Measurements from ENCODE around the gene KCNH2.

Gene KCNH2

DNA sequence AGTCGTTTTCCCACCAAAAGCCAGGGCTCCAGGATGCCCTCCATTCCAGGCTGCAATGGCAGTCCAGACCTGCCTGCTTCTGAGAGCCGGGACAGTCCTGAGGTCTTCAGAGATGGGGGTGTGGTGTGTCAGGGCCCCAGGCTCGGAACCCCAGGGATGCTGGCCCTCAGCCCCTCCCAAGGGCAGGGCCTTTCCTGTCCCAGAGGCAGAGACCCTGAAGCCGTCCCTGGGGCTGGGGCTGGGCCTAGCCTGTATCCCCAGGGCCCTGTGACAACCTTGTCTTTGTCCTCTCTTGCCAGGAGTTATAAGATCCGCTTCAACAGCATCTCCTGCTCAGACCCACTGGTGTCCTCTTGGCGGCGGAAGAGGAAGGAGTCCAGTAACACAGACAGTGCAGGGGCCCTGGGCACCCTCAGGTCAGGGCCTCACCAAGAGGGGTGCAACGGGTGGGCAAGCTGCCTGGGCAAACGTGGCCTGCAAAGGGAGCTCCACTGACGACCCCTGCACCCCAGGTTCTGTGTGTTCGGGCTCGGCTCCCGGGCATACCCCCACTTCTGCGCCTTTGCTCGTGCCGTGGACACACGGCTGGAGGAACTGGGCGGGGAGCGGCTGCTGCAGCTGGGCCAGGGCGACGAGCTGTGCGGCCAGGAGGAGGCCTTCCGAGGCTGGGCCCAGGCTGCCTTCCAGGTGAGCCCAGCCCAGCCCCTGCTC is 28.6 kb upstream of the KCNH2 start:
- CTCF ChIA-PET = interaction anchor here (0.6 to 1.4 kb wide), 4 partner anchors 12 to 100 kb away, joined by 3 to 6 read pairs (median 4); no protein-coding TSS in a partner anchor

GRCh38 chr7:151005566-151005965 is 27.4 kb upstream of the KCNH2 start:
- TF ChIP-seq SCRT2 (tag by site-specific recombination; IDR thresholded peaks at IDR 0.05) (0 out of 2 replicates have a peak, but pooled peaks have one; percentile 35), ZNF146 (tag by site-specific recombination; IDR thresholded peaks at IDR 0.05) (peak; percentile 30; the same call in 1 of the 2 replicates), MZF1 (tag by site-specific recombination; IDR thresholded peaks at IDR 0.05; ENCODE audit: borderline replicate concordance) (peak; percentile 38; the same call in 1 of the 2 replicates), ZNF530 (tag by site-specific recombination; IDR thresholded peaks at IDR 0.05; ENCODE audit: low read depth) (no peak)
- Histone ChIP-seq H3K4me1 (ENCODE audit: control insufficient read depth, insufficient read depth, low read length) (no peaks in the 10 kb centered on the region), H3K36me3 (ENCODE audit: control insufficient read depth in 2 of 2, insufficient read depth in 1 of 2, low read length in 2 of 2) (no peaks in the 10 kb centered on the region), H3K4me3 (ENCODE audit: low read depth, low read length) (no peak overlapping the region), H3K27ac (ENCODE audit: extremely low read depth, low read depth, low read length) (no peak overlapping the region), H3K9me3 (ENCODE audit: control insufficient read depth, insufficient read depth, low read depth, low read length) (no peaks in the 10 kb centered on the region)
- POLR2A ChIA-PET = no interaction called here
- CTCF ChIA-PET = interaction anchor here (0.6 to 3.6 kb wide), 5 partner anchors 13 to 170 kb away, joined by 3 to 29 read pairs (median 3); no protein-coding TSS in a partner anchor

More for the DNA sequence above, 28.6 kb upstream of the KCNH2 start:
- H3K4me1 ChIP-seq (ENCODE audit: control insufficient read depth, insufficient read depth, low read length) = no peaks in the 10 kb centered on the region
- no peak overlapping the region for H3K4me3 ChIP-seq (ENCODE audit: low read depth, low read length)
- H3K27ac ChIP-seq (ENCODE audit: extremely low read depth, low read depth, low read length) = no peak overlapping the region
- TF ChIP-seq ZNF398 (tag by site-specific recombination; IDR thresholded peaks at IDR 0.05) = no peak
- TF ChIP-seq, protein P1, sequence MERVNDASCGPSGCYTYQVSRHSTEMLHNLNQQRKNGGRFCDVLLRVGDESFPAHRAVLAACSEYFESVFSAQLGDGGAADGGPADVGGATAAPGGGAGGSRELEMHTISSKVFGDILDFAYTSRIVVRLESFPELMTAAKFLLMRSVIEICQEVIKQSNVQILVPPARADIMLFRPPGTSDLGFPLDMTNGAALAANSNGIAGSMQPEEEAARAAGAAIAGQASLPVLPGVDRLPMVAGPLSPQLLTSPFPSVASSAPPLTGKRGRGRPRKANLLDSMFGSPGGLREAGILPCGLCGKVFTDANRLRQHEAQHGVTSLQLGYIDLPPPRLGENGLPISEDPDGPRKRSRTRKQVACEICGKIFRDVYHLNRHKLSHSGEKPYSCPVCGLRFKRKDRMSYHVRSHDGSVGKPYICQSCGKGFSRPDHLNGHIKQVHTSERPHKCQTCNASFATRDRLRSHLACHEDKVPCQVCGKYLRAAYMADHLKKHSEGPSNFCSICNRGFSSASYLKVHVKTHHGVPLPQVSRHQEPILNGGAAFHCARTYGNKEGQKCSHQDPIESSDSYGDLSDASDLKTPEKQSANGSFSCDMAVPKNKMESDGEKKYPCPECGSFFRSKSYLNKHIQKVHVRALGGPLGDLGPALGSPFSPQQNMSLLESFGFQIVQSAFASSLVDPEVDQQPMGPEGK (tag by site-specific recombination; IDR thresholded peaks at IDR 0.05) = no peak
- no peak for TF ChIP-seq SP7 (tag by site-specific recombination; IDR thresholded peaks at IDR 0.05)
- TF ChIP-seq HOXA7 (CRISPR knock-in tag; IDR thresholded peaks at IDR 0.05; ENCODE audit: borderline replicate concordance) = no peak
- TF ChIP-seq ZEB2 (tag by site-specific recombination; IDR thresholded peaks at IDR 0.05) = no peak
- TF ChIP-seq ZNF2 (tag by site-specific recombination; IDR thresholded peaks at IDR 0.05) = no peak
- TF ChIP-seq ZBTB17 (tag by site-specific recombination; IDR thresholded peaks at IDR 0.05) = no peak
- TF ChIP-seq ZNF341 (tag by site-specific recombination; IDR thresholded peaks at IDR 0.05; ENCODE audit: low read depth) = no peak
- no peaks in the 10 kb centered on the region for H3K36me3 ChIP-seq (ENCODE audit: control insufficient read depth in 2 of 2, insufficient read depth in 1 of 2, low read length in 2 of 2)
- no peaks in the 10 kb centered on the region for H3K9me3 ChIP-seq (ENCODE audit: control insufficient read depth, insufficient read depth, low read depth, low read length)
- POLR2A ChIA-PET = no interaction called here

- no peak overlapping the region for H3K4me3 ChIP-seq (ENCODE audit: low read depth, low read length)
- H3K4me1 ChIP-seq (ENCODE audit: control insufficient read depth, insufficient read depth, low read length) = no peaks in the 10 kb centered on the region
- no peaks in the 10 kb centered on the region for H3K9me3 ChIP-seq (ENCODE audit: control insufficient read depth, insufficient read depth, low read depth, low read length)
- H3K36me3 ChIP-seq (ENCODE audit: control insufficient read depth in 2 of 2, insufficient read depth in 1 of 2, low read length in 2 of 2) = no peaks in the 10 kb centered on the region
- ChIA-PET CTCF (interaction anchor here (0.6 to 3.6 kb wide), 6 partner anchors 15 to 320 kb away, joined by 3 to 29 read pairs (median 4); no protein-coding TSS in a partner anchor), POLR2A (no interaction called here)
- TF ChIP-seq ZNF24 (tag by site-specific recombination; IDR thresholded peaks at IDR 0.05) (no peak), CTCF (tag by site-specific recombination; IDR thresholded peaks at IDR 0.05) (no peak), PRDM1 (tag by site-specific recombination; IDR thresholded peaks at IDR 0.05) (no peak), ZNF174 (tag by site-specific recombination; IDR thresholded peaks at IDR 0.05) (no peak), ZNF843 (tag by site-specific recombination; IDR thresholded peaks at IDR 0.05) (no peak), ZNF791 (tag by site-specific recombination; IDR thresholded peaks at IDR 0.05) (no peak), ZNF155 (tag by site-specific recombination; IDR thresholded peaks at IDR 0.05) (no peak), TCF7L2 (IDR thresholded peaks at IDR 0.05; ENCODE audit: borderline replicate concordance, low read depth, low read length) (no peak), ZNF571 (tag by site-specific recombination; IDR thresholded peaks at IDR 0.05) (no peak), MEIS1 (CRISPR knock-in tag; IDR thresholded peaks at IDR 0.05; ENCODE audit: borderline replicate concordance) (no peak), WT1 (tag by site-specific recombination; IDR thresholded peaks at IDR 0.05) (no peak), ZNF701 (tag by site-specific recombination; IDR thresholded peaks at IDR 0.05) (no peak), ZFP37 (tag by site-specific recombination; IDR thresholded peaks at IDR 0.05) (no peak)
- no peak overlapping the region for H3K27ac ChIP-seq (ENCODE audit: extremely low read depth, low read depth, low read length)
Measured at GRCh38 chr7:151003572-151003971, 25.5 kb upstream of the KCNH2 start.

All from HEK293 (cell line).